ENCODE measurements around the gene TBC1D9B. TPM values are rescaled to one million over a fixed set of nuclear protein-coding genes. Genes with fewer than 3 reads are reported as not detected.

The TBC1D9B gene
- total RNA-seq, 3 donors from 2014 or later = 115 to 117 (median 116) TPM

DNA sequence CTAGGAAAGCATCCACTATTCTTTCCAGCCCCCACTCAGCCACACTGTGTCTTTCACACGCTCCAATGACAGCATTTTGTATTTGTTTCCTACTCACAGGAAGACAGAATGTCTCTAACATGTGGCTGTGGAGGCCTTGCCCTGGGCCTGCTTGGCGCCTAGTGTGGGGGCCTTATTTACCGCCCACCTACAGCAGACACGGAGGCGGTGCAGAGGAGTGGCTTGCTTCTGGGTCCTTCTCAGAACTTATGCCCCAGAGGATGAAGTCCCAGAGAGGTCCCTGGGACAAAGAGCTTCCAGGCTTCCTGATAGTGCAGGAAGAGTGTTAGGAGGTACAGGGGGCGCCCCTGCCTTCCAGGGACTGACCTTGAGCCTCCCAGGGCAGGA lies 40.6 kb downstream of the TBC1D9B start:
- no peaks in the 10 kb centered on the region for H3K4me1 ChIP-seq (ENCODE audit: low read depth)
- DNase-seq (no peak), ATAC-seq (no peak)
- peaks cover 4% of the 10 kb centered on the region for H3K36me3 ChIP-seq (ENCODE audit: low read depth)
- intact Hi-C loops (cut with DNase I, micrococcal nuclease) = no loop called here
- H3K4me3 ChIP-seq = no peak overlapping the region
- TF ChIP-seq, protein P1, sequence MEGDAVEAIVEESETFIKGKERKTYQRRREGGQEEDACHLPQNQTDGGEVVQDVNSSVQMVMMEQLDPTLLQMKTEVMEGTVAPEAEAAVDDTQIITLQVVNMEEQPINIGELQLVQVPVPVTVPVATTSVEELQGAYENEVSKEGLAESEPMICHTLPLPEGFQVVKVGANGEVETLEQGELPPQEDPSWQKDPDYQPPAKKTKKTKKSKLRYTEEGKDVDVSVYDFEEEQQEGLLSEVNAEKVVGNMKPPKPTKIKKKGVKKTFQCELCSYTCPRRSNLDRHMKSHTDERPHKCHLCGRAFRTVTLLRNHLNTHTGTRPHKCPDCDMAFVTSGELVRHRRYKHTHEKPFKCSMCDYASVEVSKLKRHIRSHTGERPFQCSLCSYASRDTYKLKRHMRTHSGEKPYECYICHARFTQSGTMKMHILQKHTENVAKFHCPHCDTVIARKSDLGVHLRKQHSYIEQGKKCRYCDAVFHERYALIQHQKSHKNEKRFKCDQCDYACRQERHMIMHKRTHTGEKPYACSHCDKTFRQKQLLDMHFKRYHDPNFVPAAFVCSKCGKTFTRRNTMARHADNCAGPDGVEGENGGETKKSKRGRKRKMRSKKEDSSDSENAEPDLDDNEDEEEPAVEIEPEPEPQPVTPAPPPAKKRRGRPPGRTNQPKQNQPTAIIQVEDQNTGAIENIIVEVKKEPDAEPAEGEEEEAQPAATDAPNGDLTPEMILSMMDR (IDR thresholded peaks at IDR 0.05) = no peak
- no peaks in the 10 kb centered on the region for H3K9me3 ChIP-seq

DNA sequence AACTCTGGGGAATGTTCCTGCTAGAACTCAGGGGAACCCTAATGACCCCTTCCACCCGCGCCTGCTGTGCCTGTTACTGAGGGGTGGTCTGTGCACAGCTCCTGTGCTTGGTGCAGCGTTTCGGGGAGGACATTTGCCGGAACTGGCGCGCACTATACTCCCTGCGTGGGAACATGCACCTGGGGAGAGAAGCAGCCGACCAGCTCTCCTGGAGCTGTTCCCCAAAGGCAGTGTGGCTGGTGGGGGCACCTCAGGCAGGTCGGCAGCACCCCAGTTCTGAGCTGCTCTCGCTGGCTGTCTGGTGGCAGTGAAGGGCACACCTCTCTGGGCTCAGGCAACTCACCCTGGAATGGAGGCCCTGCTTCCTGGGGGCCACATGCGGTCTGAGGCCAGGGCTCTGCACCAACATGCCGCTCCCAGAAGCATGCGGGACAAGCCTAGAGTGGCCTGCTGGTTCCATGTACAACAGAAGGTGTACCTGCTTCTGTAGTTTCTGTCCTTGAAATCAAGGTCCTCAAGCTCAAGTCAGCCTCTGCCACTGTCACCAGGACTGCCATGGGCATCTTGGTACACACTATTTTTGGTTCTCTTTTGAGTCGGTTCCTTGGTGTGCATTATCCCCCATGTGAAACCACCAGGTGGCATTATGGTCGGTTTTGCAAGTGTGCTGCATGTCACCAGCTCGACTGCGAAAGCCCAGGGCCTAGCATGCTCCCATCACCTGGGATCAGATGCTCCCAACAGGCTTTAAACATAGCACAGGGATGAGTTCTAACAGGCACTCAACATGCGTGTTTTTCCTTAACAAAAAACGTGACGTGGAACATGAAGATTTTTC lies 41.2 kb downstream of the TBC1D9B start:
- Histone ChIP-seq H3K9me3 (no peaks in the 10 kb centered on the region), H3K4me1 (ENCODE audit: low read depth) (no peaks in the 10 kb centered on the region), H3K36me3 (ENCODE audit: low read depth) (peaks cover 4% of the 10 kb centered on the region), H3K4me3 (no peak overlapping the region)
- DNase-seq = no peak
- intact Hi-C loops (cut with DNase I, micrococcal nuclease) = no loop called here
- peak; percentile 4 for ATAC-seq
- TF ChIP-seq, protein P1 (IDR thresholded peaks at IDR 0.05) = no peak

DNA sequence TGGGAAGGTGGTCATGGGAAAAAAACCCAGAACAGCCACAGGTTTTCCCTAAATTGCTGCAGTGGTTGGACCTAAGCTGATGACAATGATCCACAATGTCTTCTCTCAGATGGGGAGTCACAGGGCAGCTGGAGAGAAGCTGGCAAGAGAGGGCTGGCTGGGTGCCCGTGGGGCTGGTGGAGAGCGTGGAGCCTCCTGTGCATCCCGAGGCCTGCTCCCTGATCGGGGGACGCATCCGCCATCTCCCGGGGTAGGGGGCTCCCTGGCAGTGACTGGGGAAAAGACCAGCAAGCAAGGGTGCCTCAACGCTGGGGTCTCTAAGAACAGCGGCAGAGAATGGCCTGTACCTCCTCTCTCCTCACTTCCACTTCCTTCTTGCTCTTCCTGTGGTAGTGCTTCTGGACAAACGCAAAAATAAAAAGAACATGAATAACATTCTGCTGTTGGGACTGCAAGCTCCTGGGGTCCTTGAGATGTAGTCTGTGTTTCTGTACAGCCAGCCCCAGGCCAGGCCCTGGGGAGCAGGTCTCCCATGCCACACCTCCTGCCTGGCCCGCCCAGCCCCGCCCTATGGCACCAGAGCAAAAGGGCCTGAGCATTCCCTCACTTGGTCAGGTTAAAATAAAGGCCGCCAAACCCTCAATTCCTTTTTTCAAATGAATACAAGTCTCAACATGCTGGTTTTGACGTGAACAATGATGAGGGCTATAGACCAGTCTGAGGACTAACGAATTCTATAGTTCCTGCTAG lies 42.0 kb downstream of the TBC1D9B start:
- H3K4me3 ChIP-seq = no peak overlapping the region
- H3K9me3 ChIP-seq = no peaks in the 10 kb centered on the region
- no peaks in the 10 kb centered on the region for H3K4me1 ChIP-seq (ENCODE audit: low read depth)
- H3K36me3 ChIP-seq (ENCODE audit: low read depth) = peaks cover 4% of the 10 kb centered on the region
- DNase-seq (peak in 1 of 3 donors; percentile 32), ATAC-seq (peak; percentile 35)
- intact Hi-C loops (cut with DNase I, micrococcal nuclease) = no loop called here
- TF ChIP-seq, protein P1 (IDR thresholded peaks at IDR 0.05) = no peak

DNA sequence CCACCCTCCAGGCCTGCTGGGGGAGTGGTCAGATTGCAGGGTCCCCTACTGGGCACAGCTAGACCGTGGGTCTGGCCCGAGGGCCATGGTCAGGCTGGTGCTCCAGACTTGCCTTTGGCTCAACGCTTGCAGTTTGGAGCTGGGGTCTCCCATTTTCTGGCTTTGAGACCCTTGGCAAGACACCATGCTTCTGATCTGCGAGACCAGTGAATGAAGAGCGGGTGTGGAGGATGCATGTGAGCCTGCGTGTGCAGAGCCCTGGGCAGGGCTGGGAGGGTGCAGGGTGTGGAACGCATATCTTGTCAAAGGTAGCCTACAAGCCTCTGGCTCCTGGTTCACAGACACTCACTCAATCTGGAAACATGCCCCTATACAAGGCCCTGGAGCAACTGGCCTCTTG lies 43.0 kb downstream of the TBC1D9B start:
- ATAC-seq (no peak), DNase-seq (no peak)
- H3K4me1 ChIP-seq (ENCODE audit: low read depth) = no peaks in the 10 kb centered on the region
- intact Hi-C loops (cut with DNase I, micrococcal nuclease) = no loop called here
- TF ChIP-seq, protein P1 (IDR thresholded peaks at IDR 0.05) = no peak
- no peaks in the 10 kb centered on the region for H3K9me3 ChIP-seq
- no peak overlapping the region for H3K4me3 ChIP-seq
- H3K36me3 ChIP-seq (ENCODE audit: low read depth) = peaks cover 4% of the 10 kb centered on the region

DNA sequence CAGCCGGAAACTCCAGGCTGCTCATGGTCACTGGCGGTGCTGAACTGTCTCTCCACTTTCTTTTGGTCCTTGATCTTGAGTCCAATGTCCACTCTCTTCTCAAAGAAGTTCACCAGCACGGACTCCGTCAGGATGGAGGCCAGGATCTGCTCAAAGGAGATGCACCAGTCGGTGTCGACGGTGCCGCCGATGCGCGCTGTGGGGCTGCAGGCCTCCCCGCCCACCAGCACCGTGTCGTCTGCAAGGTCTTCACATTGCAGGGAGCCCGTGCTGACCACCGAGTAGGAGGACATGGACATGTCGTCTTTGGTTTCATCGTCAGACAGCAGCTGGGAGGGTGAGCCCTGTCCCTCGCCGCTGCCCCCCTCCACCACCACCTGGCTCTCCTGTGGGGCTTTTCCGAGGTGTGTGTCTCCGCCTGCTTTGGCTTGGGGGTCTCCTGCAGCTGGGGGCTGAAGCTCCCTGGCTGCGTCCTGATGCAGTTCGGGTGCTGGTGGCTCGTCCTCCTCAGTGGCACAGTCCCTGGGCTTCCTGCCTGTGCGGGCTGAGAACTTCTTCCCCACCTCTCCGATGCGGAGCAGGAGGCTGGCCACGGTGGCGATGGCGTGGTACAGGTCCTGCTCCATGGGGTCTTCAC lies 44.1 kb downstream of the TBC1D9B start:
- Histone ChIP-seq H3K9me3 (no peaks in the 10 kb centered on the region), H3K4me1 (ENCODE audit: low read depth) (no peaks in the 10 kb centered on the region), H3K4me3 (no peak overlapping the region), H3K36me3 (ENCODE audit: low read depth) (peaks cover 4% of the 10 kb centered on the region)
- TF ChIP-seq, protein P1 (IDR thresholded peaks at IDR 0.05) = no peak
- ATAC-seq = no peak
- peak in 1 of 3 donors; percentile 41 for DNase-seq
- intact Hi-C loops (cut with DNase I, micrococcal nuclease) = no loop called here
